GM12873 (cell line): Measurements from ENCODE around the gene PLCB4.

Experiments used
- CTCF ChIP-seq: IDR thresholded peaks from 2 replicates; pipeline ENCODE4 v1.5.1; 2012; ENCODE audit warnings: low read depth, mild to moderate bottlenecking, moderate library complexity, low read length, control low read depth; ENCODE audit not compliant: insufficient read depth; ENCODE audit errors: missing control alignments

PLCB4 gene

DNA sequence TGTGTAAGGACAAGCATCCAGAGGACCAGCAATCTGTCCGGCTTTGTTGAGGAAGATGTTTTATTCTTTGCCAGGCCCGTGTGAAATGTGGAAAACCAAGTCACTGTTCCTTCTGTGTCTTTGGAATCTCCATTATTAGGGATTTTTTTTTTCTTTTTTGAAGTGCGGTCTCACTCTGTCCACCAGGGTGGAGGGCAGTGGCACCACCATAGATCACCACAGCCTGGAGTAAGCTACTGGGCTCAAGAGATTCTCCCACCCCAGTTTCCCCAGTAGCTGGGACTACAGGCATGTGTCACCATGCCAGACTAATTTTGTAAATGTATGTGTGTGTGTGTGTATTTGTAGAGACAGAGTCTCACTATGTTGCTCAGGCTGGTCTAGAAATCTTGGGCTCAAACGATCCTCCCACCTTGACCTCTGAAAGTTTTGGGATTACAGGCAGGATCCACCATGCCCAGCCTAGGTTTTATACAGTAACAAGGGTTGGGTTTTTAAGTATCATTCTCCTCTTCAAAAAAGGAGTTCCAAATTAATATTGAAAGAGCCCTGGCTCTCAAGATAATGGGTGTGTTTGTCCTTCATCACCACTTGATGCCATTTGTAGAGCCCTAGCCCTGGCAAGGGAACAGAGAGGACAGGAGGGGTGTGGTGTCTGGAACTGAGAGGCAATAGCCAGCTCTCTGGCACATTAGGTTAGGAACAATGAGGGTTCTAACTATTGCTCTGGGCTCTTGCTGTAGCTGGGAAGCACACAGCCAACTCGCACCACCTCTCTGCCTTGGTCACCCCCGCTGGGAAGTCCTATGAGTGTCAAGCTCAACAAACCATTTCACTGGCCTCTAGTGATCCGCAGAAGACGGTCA, 448.6 kb downstream of the PLCB4 start:
- no peak for TF ChIP-seq CTCF

DNA sequence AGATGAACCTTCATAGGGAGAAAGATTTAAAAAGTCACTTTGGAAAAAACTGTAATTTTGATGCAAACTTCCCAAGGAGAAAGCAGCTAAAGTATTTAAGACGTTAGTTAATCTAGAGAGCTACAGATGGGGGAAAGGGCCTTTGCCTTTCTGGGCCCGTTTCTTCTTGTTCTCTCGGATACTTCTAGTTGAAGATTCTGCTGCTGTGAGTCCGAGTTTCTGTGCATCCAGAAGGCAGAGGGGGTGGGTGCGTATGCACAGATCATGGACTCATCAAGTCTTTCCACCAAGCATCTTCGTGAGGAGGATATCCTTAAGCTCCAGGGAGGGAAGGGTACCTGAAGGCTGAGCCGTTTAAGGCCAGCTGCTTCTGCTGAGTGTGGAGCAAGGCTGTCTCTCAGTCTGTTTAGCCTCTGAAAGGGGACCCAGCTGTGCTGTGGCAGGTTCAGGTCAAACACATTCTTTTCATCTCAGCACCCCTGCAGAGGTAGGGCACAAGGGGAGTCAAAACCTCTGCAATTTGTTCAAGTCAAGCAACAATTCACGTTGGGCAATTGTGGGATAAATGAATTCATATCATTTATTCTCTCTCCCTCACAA, 449.8 kb downstream of the PLCB4 start:
- no peak for TF ChIP-seq CTCF

GRCh38 chr20:9520086-9520485, 451.2 kb downstream of the PLCB4 start:
- TF ChIP-seq CTCF = no peak

DNA sequence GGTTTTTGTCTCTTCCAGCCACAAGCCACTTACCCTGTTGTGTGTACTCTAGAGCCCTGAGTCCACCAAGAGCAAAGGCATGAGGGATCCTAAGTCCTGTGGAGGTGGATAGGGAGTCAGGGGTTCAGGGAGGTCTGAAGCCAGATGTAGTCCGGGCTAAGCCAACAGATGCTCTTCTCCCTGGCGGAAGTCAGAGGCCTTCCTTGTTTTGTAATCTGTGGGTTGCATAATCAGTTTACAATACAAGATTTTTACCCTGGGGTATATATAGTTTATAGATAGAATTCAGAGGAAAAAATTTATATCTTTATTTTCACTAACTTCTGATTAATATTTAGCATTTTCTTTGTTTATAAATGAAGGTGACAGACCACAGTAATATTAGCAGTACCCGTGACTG, 454.7 kb downstream of the PLCB4 start:
- no peak for TF ChIP-seq CTCF
